ENCODE results near the gene KCNIP4. TPM values are rescaled to one million over a fixed set of nuclear protein-coding genes. Genes with fewer than 3 reads are reported as not detected.

Gene KCNIP4
- total and polyA plus RNA-seq, 2 donors (not counting 3 experiments of a cell fraction or from before 2014, with no cell fraction given), result not detected

- dilution Hi-C loops (cut with MboI; ENCODE audit: extremely low pct_ligation_motif_present, low sequenced_read_pairs), result no loop called here
- Histone ChIP-seq H4K20me1 (replicated peaks; ENCODE audit: control insufficient read depth, extremely low read depth, insufficient read depth, low read length) (no peaks in the 10 kb centered on the region), H3K4me3 (replicated peaks in 1 of 3; ENCODE audit: insufficient read depth in 1 of 3, low read depth in 1 of 3, low read length in 3 of 3) (no peak overlapping the region), H3K27ac (ENCODE audit: insufficient read depth, low read depth, low read length) (no peak overlapping the region), H3K4me2 (ENCODE audit: insufficient read depth, low read length) (no peak overlapping the region), H3K9me1 (replicated peaks; ENCODE audit: control insufficient read depth, extremely low read depth, insufficient read depth, low read length) (no peaks in the 10 kb centered on the region), H3K4me1 (ENCODE audit: control insufficient read depth, extremely low read depth, insufficient read depth, low read length) (peaks cover 4% of the 10 kb centered on the region), H3K79me2 (ENCODE audit: control insufficient read depth, insufficient read depth, low read length) (no peaks in the 10 kb centered on the region), H2AFZ (ENCODE audit: low read depth, low read length) (no peak overlapping the region), H3K9ac (replicated peaks; ENCODE audit: extremely low read depth, insufficient read depth, low read length) (no peak overlapping the region), H3K9me3 (replicated peaks; ENCODE audit: control insufficient read depth, insufficient read depth, low read length) (no peaks in the 10 kb centered on the region), H3K36me3 (ENCODE audit: control insufficient read depth in 2 of 2, extremely low read depth in 1 of 2, insufficient read depth in 2 of 2, low read length in 2 of 2) (no peaks in the 10 kb centered on the region), H3K27me3 (ENCODE audit: control insufficient read depth in 2 of 2, insufficient read depth in 2 of 2, low read length in 2 of 2) (no peaks in the 10 kb centered on the region)
- POLR2A ChIA-PET, result no interaction called here
- intact Hi-C loops (cut with micrococcal nuclease), result no loop called here
- CTCF ChIA-PET, result interaction anchor here (1.1 kb wide), 1 partner anchor 245 kb away, joined by 4 read pairs; no protein-coding TSS in a partner anchor
- DNase-seq (ENCODE audit: low read depth, low spot score) (no peak), FAIRE-seq (no peak)
- no TSS peak for BruUV-seq (replicated peaks)
- TF ChIP-seq JUN (IDR thresholded peaks at IDR 0.05; ENCODE audit: borderline replicate concordance, insufficient read depth, insufficient read length, low read depth), result no peak
- no peak for TF ChIP-seq EZH2 (IDR thresholded peaks at IDR 0.05; ENCODE audit: borderline replicate concordance, low read depth, low read length, severe bottlenecking)
- TF ChIP-seq GATA2 (IDR thresholded peaks at IDR 0.05; ENCODE audit: insufficient read depth, insufficient read length, low read depth, low read length), result no peak
- TF ChIP-seq FOS (IDR thresholded peaks at IDR 0.05; ENCODE audit: borderline replicate concordance, insufficient read depth, low read length), result no peak
- TF ChIP-seq MYC (IDR thresholded peaks at IDR 0.05; ENCODE audit: low read depth, low read length), result no peak
- no peak for TF ChIP-seq POLR2AphosphoS5 (IDR thresholded peaks at IDR 0.05; ENCODE audit: insufficient read depth, low read depth, low read length)
- TF ChIP-seq, protein P1, sequence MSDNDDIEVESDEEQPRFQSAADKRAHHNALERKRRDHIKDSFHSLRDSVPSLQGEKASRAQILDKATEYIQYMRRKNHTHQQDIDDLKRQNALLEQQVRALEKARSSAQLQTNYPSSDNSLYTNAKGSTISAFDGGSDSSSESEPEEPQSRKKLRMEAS (IDR thresholded peaks at IDR 0.05; ENCODE audit: insufficient read depth, insufficient read length), result no peak
- TF ChIP-seq POLR2A (IDR thresholded peaks at IDR 0.05; ENCODE audit: low read depth, low read length), result no peak
- TF ChIP-seq, protein P2, sequence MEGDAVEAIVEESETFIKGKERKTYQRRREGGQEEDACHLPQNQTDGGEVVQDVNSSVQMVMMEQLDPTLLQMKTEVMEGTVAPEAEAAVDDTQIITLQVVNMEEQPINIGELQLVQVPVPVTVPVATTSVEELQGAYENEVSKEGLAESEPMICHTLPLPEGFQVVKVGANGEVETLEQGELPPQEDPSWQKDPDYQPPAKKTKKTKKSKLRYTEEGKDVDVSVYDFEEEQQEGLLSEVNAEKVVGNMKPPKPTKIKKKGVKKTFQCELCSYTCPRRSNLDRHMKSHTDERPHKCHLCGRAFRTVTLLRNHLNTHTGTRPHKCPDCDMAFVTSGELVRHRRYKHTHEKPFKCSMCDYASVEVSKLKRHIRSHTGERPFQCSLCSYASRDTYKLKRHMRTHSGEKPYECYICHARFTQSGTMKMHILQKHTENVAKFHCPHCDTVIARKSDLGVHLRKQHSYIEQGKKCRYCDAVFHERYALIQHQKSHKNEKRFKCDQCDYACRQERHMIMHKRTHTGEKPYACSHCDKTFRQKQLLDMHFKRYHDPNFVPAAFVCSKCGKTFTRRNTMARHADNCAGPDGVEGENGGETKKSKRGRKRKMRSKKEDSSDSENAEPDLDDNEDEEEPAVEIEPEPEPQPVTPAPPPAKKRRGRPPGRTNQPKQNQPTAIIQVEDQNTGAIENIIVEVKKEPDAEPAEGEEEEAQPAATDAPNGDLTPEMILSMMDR (IDR thresholded peaks at IDR 0.05; ENCODE audit: extremely low read depth in 1 of 2, insufficient read depth in 1 of 2, low read depth in 1 of 2, low read length in 2 of 2), result no peak
These were observed 929.8 kb downstream of the KCNIP4 start for GRCh38 chr4:21018817-21019216.

Data from endothelial cell of umbilical vein (primary cell).